Renal pelvis (tissue), 4 donors: ENCODE data around the gene MS4A15. TPM values are rescaled to one million over a fixed set of nuclear protein-coding genes. Genes with fewer than 3 reads are reported as not detected.

ENCODE experiments used
- DNase-seq: peaks from one replicate; pipeline ENCODE4 v3.0.0-alpha.2; 2013
- polyA plus RNA-seq, 3 donors: library from polyadenylated mRNA; unstranded; fragments of 120-200 nt; gene quantifications; one replicate each; pipeline ENCODE4 v1.2.1, GENCODE V29; 2013; ENCODE audit not compliant: insufficient read length in 3 of 3

The MS4A15 gene
- polyA plus RNA-seq, 3 donors, result not detected

DNA sequence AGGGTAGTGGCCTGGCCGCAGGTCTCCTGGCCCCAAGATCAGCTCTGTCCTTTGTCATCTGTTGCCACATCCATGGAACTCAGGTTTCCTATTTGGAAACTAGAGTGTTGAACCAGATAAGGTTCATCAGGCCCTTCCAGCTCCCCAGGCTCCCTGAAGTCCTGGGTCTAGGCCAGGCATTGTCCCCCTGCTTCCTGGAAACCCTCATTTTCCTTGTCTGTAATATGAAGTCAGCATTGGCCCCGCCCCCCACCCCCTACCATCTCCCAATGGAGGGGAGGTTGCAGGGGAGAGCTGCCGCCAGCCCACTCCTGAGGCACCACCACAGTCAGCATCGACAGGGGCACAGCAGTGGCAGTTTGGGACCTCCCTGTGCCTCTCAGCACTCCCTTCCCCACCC lies 19.5 kb downstream of the MS4A15 start:
- DNase-seq, result no peak

DNA sequence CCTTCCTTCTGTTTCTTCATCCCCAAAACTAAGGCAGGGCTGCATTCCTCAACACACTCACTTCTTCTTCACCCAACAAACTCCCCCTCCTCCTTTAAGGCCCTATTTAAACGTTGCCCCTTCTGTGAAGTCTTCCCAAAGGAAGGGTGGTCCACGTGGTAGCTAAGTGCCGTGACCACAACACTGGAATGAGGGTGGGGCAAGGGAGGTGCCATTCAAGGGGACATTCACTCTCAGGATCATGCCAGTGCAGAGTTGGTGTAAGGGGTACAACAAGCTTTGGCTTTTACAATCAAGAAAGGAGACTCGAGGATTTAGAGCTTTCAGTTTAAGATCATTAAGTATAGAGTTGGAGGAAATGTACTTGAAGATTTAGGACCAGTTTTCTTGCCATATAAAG lies 20.4 kb downstream of the MS4A15 start:
- DNase-seq, result no peak

DNA sequence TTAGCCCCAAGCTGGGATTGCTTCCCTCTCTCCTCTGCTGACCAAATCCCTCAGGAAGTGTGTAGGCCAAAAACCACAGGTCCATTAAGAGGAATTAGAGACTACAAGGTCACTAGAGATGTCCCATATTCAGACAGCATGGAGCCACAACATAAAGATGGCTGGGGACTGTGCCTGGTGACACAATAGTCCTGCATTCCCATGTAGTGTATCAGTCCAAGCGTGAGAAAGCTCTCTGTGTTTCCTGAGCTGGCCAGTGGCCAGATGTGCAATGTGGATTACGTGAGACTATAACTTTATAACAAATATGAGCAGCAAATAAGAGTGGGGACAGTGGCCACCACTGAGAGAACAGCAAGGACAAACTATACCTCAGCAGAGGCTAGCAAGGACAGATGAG lies 20.9 kb downstream of the MS4A15 start:
- no peak for DNase-seq

DNA sequence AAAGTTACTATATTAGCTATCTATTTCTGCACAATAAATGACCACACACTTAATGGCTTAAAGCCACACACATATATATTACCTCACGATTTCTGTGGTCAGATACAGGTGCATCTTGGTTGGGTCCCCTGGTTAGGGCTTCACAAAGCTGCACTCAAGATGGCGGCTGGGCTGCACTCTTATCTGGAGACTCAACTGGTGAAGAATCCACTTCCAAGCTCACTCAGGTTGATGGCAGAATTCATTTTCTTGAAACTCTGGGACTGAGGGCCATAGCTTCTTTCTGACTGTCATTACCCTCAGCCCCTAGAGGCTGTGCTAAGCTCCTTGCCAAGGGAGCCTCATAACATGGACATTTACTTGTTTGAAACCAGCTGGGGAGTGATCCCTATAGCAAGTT lies 23.4 kb downstream of the MS4A15 start:
- DNase-seq, result no peak

DNA sequence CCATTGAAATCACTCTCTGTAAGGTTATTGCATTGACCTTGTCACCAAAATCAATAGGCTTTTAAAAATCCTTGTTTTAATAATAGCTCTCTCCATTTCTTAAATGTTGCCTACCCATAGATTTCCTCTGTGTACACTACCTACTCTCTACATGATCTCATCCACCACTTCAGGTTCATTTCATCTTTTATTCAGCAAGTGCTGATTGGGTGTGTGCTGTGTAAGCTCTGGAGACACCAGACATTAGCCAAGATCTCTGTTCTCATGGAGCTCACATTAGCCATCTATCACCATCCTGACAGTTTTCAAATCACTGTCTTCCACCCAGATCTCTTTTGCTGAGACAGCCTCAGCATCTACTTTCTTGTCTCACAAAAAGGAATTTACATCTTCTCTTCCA lies 24.1 kb downstream of the MS4A15 start:
- no peak for DNase-seq

DNA sequence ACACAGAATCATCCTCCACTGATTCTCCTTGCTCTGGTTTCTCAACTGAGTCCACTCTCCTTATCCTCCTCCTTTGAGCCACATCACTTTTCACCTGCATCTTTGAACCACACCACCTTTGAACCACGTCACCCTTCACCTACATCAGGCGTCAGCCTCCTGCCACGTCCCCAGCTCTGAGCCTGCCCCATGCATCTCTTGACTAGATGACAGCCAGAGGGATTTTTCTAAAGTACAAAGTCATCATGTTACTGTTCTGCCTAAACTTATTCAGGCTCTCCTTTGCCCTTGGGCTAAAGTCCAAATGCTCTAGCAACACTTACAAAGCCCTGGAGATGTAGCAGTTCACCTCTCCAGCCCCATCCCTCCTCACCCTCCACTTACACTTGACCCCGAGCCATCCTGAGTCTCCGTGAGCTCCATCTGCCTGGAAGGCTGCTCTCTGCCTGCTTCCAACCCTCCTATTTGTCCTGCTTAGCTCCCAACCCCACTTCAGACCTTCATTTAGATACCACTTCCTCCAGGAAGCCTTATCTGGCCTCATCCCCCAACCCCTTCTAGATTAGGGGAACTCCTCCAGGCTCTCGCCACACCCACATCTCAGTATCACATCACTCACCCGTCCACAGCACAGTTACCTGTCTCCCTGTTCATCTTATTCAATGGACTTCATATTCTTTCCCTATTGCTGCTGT lies 24.8 kb downstream of the MS4A15 start:
- DNase-seq, result no peak

DNA sequence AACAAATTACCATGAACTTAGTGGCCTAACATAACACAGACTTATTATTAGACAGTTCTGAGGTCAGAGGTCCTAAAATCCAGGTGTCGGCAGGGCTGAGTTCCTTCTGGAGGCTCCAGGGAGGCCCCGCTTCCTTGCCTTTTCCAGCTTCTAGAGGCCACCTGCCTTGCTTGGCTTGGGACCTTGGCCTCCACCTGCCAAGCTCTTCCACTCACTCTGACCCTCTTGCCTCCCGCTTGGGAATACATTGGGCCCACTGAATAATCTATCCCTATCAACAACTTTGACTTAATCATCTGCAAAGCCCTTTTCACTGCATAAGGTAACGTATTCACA lies 25.3 kb downstream of the MS4A15 start:
- no peak for DNase-seq

DNA sequence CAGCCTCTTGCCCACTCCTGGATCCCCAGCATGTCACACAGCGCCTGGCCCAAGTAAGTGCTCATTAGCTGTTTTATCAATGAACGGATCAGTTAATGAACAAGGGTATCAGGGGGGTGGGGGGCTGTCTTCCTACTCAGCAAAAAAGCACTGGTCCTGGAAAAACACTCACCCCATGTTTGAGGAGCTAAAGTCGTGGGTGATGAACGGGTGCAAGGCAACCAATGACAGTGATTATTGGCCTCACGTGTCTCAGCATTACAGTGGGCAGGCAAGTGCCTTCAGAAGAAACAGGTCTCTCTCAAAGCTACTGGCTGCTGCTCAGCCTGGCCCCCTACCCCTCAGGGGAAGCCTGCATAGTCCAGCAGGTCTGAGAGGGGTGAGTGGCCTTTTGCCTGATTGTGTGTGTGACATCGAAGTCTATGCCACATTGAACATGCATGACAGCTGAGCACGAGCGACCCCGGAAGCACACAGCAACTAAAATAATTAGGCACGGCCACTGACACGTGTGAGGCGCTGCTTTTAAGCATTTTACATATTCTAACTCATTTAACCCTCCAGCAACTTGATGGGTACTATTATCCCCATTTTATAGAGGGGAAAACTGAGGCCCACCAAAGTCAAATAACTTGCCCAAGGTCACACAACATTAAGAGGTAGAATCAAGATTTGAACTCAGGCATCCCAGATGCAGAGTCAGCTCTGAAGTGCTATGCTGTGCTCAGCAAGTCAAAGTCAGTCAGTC lies 25.9 kb downstream of the MS4A15 start:
- no peak for DNase-seq

DNA sequence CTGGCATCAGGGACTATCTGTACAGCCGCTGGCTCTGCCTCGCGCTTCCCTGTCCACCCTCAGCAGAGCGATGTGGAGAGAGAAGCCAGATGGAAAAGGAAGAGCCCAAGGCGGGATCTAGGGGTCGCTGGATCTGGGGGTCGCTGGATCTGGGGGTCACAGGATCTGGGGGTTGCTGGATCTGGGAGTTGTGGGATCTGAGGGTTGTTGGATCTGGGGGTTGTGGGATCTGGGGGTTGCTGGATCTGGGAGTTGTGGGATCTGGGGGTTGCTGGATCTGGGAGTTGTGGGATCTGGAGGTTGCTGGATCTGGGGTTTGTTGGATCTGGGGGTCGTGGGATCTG lies 26.4 kb downstream of the MS4A15 start:
- DNase-seq, result no peak

DNA sequence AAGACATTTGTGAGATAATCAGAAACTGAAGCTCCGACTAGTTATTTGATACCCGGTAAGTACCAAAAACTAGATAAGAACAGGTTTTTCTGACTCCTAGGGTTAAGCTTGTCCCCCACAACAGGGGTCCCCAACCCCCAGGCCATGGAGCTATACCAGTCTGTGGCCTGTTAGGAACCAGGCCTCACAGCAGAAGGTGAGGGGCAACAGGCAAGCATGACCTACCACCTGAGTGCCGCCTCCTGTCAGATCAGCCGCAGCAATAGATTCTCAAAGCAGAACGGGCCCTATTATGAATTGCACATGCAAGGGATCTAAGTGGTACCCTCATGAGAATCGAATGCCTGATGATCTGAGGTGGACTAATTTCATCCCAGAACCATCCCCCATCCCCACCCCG lies 27.2 kb downstream of the MS4A15 start:
- DNase-seq, result no peak

DNA sequence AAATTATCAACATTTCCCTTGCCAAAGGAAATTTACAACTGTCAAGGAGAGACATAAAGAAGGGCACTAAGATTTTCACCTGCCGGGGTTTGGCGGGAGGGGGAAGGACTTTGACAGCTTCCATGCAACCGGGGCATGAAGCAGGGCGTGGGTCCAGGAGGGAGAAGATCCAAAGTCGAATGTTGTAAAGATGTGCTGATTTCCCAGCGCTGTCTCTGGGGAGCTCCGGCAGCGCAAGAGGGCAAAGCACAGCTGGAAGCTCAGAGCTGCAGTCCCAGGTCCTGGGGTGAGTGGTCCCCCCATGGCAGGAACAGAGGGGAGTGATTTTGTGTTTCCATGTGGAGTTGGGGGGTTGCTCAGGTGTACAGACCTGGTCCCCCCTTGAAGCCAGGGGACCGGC lies 28.5 kb downstream of the MS4A15 start, which contains the start of gene MS4A10:
TSS of gene MS4A10 (plus strand) at position 198 of the 400 bp plus-strand sequence. CDS start 5,003 bp downstream, outside the sequence.
- no peak for DNase-seq

DNA sequence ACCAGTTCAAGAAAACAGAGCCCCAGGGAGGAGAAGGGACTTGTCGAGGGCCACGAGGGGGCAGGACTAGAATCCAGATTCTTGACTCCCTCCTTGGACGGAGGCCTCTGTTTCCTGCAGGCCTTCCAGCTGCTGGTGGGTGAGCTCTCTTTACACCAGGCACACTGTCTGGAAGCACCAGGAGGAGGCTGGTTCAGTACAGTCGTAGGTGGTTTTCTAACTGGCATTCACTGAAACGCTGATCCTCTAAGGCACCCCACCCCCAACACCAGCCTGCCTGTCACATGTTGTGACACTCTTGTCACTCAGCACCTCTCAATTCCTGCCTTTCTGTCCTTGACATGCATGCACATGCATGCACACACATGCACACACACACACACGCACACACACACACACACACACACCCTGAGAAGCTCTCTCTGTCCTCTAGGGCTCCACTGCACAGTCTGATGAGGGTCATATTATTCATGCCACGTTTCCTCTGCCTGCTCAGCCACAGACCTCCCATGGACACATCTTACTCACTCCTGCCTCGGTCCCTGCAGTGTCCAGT lies 29.2 kb downstream of the MS4A15 start:
- no peak for DNase-seq

DNA sequence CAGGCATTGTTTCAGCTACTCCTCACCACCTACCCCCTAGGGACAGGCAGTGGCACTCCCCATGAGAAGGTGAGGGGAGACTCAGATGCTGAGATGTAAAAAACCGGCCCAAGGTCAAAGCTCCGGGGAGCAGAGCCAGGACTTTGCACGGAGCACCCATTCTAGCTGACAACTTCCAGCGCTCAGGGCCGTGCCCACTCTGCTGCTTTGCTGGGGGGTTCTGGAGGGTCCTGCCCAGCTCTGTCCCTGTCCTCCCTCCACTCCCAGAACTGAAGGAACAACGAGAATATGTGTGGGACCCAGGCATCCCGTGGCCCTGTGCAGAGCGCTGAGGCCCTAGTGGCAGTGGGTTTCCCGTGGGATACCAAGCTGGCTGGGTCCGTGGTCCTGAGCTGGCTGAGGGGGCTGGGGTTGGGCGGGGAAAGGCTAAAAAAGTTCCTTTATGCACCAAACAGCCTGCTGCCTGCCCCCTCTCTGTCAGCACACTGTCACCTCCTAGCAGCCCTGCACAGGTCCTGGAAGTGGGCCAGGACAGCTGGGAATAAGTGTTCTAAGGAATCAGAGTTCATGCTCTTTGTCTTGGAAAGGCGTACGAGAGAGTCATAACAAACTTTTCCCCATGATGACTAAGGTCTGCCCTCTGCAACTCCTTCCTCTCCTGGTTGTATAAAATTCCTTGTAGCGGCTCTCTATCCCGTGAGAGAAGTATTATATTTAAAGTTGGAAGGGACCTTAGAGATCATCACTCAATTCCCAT lies 30.3 kb downstream of the MS4A15 start:
- DNase-seq, result no peak

DNA sequence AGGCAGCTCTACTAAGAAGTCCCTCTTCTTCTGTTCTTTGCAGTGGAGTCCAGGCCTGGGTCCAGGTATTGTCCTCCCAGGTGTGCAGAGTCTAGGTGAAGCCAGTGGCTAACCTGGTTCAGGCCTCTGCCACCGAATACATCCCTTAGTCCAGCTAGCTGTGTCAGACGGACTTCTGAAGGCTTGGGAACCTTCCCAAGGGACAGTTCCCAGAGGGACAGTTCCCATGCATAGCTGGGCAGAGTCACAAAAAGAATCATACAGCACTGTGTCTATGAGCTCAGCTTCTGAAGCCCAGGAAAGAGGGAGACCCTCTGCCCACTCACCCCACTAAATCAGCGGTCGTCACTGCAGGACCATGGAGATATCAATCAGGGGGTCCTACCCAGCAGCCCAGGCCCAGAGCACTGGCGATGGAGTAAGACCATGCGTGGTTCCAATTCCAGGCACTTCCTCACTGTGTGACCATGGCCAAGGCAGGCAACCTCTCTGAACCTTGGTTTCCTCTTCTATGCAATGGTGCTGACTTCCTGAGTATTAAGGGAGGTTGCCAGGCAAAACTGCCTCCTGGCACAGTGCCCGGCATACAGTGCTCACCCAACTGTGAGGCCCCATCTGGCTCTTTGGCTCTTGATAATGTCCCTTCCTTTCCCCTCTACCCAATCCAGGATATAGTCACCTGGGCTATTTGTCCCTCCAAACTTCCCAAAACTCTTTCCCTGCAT lies 31.9 kb downstream of the MS4A15 start:
- DNase-seq, result no peak

DNA sequence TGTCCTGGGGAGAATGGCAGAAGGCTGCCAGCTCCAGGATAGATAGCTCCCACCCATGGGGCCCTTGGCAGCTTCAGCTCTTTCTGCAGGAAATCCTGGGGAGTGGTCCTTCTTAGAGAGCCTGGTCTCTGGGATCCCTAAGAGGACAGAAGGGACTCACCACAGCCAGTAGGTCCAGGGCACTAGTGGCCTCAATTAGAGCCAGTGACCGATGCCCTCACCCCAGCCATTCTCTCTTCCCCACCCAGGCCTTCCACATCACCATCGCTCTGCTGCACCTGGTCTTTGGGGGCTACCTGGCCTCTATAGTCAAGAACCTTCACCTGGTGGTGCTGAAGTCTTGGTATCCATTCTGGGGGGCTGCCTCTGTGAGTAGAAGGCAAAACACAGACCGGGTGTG lies 34.1 kb downstream of the MS4A15 start:
- no peak for DNase-seq

DNA sequence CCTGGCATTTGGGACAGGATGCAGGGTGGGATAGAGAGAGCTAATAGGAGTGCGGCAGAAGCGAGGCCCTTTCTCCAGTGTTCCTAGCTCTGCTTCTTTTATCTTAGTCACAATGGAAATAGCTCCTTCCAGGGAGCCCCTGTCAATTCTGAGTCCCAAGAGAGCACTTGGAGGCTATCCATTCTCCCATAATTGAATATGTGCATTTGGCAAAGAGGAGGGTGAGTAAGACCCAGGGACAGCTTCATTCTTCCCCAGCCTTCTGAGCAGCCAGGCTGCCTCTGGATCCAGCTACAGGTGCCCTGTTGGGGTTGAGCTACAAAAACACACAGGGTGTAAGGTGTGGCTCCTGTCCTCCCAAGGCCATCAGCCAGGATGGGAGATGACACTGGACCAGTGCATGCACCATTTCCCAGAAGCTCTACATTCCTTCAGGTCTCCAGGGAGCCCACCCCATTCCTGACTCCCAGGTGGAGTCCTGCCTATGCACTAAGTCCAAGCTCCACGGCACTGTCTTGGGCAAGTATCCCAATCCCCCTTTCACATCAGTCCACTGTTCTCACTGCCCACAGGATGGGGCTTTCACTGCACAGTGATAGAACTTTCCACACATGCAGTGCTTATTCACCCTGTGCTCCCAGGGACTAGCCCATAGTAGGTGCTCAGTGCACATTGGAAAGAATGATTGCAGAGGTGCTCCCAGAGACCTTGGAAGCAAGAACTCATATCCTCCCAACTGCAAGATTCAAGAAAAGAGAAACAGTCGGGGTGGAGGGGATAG lies 34.7 kb downstream of the MS4A15 start:
- DNase-seq, result no peak

DNA sequence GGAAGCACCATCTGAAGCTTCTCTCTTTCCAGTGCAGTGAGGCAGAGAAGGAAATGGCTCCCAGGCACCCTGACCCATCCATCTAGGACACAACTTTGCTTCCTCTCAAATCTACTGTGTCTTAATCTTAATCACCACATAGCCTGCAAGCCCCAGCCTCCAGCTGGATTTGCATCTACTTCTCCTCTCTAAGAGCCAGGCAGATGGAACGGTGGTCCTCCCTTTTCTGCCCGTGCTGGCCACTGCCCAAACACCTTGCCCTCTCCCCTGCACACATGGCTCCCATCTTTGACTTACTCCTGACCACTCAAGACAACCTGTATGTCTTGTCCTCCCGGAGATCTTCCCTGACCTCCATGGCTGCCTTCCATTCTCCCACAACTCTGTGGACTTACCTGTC lies 35.9 kb downstream of the MS4A15 start:
- DNase-seq, result no peak

DNA sequence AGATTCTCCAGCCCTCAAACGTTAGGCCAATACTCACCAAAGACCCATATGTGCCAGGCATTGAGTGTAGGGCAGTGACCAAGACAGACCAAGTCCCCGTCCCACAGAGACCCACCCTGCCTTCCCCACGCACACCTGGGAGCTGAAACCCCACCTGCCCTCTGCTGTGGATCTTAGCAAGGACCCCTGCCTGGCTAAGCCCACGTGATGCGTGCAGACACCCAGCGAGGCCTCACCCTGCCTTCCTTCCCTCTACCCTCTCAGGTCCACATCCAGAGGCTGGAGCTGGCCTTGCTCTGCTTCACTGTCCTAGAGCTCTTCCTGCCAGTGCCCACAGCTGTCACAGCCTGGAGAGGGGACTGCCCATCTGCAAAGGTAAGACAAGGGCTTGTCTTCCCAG lies 38.6 kb downstream of the MS4A15 start:
- DNase-seq, result no peak

DNA sequence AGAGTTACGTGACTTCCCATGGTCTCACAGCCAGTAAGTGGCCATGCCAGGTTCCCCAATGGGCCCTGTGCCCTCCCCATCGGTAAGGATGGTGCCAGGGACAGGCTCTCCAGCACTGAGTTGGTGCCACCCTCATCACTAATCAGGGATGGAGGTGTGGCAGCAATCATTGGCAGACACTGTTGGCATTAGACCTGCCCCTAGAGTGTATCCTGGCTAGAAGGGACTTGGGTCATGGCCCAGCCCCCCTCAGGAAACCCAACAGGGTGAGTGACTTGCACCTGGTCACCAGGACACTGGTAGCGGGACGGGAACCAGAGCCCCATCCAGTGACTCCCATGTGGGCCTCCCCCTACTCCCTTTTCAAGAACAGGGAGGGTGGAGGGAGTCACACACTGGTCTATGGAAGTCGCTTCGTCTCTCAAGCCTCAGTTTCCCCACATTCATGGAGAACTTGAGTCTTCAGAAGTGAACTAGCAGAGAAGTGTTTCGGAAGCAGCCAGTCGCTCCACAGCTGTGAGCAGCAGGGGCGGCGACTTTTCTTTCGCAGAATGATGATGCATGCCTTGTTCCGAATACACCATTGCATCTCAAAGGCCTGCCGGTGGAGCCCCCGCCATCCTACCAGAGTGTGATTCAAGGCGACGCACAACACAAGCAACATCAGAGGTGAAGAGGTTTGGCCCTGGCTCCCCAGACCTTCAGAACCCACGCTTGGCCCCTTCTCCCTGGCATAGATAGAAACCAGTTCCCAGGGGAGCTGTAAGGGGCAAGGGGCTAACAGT lies 41.4 kb downstream of the MS4A15 start:
- DNase-seq, result no peak

DNA sequence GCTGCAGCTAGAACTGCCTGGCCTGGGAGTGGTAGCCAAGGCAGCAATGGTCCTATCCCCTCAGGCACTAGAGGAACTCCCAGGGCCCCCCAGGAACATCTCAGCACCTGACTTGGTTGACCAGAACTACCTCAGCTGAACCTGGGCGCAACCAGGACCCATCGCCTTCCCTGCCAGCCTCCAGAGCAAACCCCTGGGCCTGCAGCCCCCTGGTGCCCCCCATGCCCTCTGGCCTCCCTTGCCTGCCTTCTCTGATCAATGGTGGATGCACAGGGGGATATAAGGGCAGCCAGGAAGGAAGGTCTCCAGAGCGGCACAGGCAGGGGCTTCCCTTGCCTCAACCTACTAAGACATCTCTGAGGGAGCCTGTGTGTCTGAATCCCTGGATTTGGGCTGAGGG lies 42.0 kb downstream of the MS4A15 start:
- DNase-seq, result no peak

DNA sequence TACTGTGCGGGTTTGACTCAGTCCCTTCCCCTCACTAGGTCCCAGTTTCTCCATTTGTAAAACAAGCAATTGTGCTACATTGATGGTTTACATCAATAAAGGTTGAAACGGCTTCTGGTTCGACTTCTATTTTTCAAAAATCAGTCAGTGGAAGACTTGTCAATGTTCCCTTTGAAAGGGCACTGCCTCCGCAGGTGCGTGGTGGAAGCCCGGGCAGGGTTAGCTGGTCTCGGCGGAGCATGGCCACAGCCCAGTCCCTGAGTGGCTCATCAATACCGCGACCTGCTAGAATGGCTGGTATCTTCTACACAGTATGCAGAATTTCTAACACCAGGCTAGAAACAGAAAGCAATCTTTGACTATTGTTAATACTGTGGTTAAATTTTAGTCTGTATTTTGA lies 44.5 kb downstream of the MS4A15 start:
- DNase-seq, result no peak
